HCT116 (cell line): ENCODE results near the gene IQCK. TPM values are rescaled to one million over a fixed set of nuclear protein-coding genes. Genes with fewer than 3 reads are reported as not detected.

Source experiments
- ATAC-seq: fragments of 200-7000 bp; cut with Tn5 transposase; 2 replicates; pipeline ENCODE4 v1.9.1; 2020; ENCODE audit warnings: mild to moderate bottlenecking, moderate library complexity
- BruUV-seq: library from RNA; stranded (reverse); fragments of 400-500 nt; replicated peaks from 2 replicates; lab custom pipeline; 2021; lab: Mats Ljungman, UMichigan
- CTCF ChIA-PET: fragments of 300-600 bp; sonication (Branson Sonifier 250); formaldehyde crosslinking; loops from one replicate; lab custom pipeline; 2021; ENCODE audit warnings: antibody characterized with exemption; lab: Charles Lee
- POLR2A ChIA-PET: fragments of 300-600, 350-600 bp; sonication (Branson Sonifier 250); formaldehyde crosslinking; loops from one replicate; lab custom pipeline; 2021; ENCODE audit warnings: antibody characterized with exemption; lab: Charles Lee
- RAD21 ChIA-PET, 2 experiments: fragments of 300-600 bp; sonication (Branson Sonifier 250); formaldehyde crosslinking; loops; one replicate each; lab custom pipeline; 2023; ENCODE audit warnings: low total read pairs in 2 of 2; ENCODE audit not compliant: uncharacterized antibody in 2 of 2, unreplicated experiment in 2 of 2, low non-redundant PET in 1 of 2; lab: Charles Lee
- DNase-seq: peaks from one replicate; pipeline ENCODE4 v3.0.0-alpha.2; 2010; ENCODE audit warnings: low read depth, low spot score
- H2AFZ ChIP-seq: fragments of 200-600 bp; shearing (Covaris generic), sonication (generic); 2 replicates; pipeline ENCODE4 v1.6.1; 2017; ENCODE audit warnings: low read depth, mixed run types, mixed read lengths, antibody characterized with exemption, low read length; ENCODE audit not compliant: poor library complexity, severe bottlenecking
- H3K27ac ChIP-seq: 2 replicates; pipeline ENCODE4 v1.5.1; 2012; ENCODE audit warnings: low read depth, low read length
- H3K27me3 ChIP-seq: fragments of 200-600 bp; sonication (generic); 2 replicates; pipeline ENCODE4 v1.6.1; 2016; ENCODE audit warnings: mixed run types, low read length, mixed read lengths; ENCODE audit not compliant: insufficient read depth
- H3K36me3 ChIP-seq, 2 experiments: fragments of 200-500 bp in 1 of 2; fragments of 200-600 bp in 1 of 2; sonication (Bioruptor generic) in 1 of 2; sonication (generic) in 1 of 2; 2 replicates each; pipeline versions ENCODE4 v1.5.1 to v1.6.1; 2014 to 2016; ENCODE audit warnings: low read length in 2 of 2, inconsistent platforms in 1 of 2, mixed read lengths in 1 of 2, mixed run types in 1 of 2; ENCODE audit not compliant: insufficient read depth in 2 of 2, control insufficient read depth in 1 of 2
- H3K4me1 ChIP-seq, 2 experiments: fragments of 200-600 bp in 1 of 2; sonication (generic) in 1 of 2; 2 replicates each; pipeline versions ENCODE4 v1.5.1 to v1.6.1; 2012 to 2017; ENCODE audit warnings: low read length in 2 of 2, inconsistent platforms in 1 of 2, mild to moderate bottlenecking in 1 of 2, mixed read lengths in 1 of 2, mixed run types in 1 of 2, moderate library complexity in 1 of 2; ENCODE audit not compliant: insufficient read depth in 2 of 2, control insufficient read depth in 1 of 2
- H3K4me2 ChIP-seq: fragments of 200-600 bp; sonication (generic); 2 replicates; pipeline ENCODE4 v1.6.1; 2017; ENCODE audit warnings: mixed run types, low read length, mixed read lengths
- H3K4me3 ChIP-seq, 2 experiments: fragments of 200-600 bp in 1 of 2; sonication (generic) in 1 of 2; replicated peaks in 1 of 2; 2 replicates each; pipeline ENCODE4 v1.5.1; 2011 to 2016; ENCODE audit warnings: low read length in 2 of 2, control low read depth in 1 of 2, low read depth in 1 of 2, mild to moderate bottlenecking in 1 of 2, mixed read lengths in 1 of 2, mixed run types in 1 of 2
- H3K79me2 ChIP-seq: fragments of 200-600 bp; sonication (generic); 2 replicates; pipeline ENCODE4 v1.6.1; 2017; ENCODE audit warnings: mild to moderate bottlenecking, mixed run types, low read length, moderate library complexity, mixed read lengths; ENCODE audit not compliant: insufficient read depth
- H3K9ac ChIP-seq: fragments of 200-600 bp; sonication (generic); 2 replicates; pipeline ENCODE4 v1.6.1; 2016; ENCODE audit warnings: low read length, mixed read lengths
- H3K9me2 ChIP-seq: fragments of 200-600 bp; sonication (generic), shearing (Covaris generic); 2 replicates; pipeline ENCODE4 v1.6.1; 2017; ENCODE audit warnings: mixed run types, mild to moderate bottlenecking, moderate library complexity; ENCODE audit not compliant: insufficient read depth
- H3K9me3 ChIP-seq, 2 experiments: fragments of 200-500 bp in 1 of 2; fragments of 200-600 bp in 1 of 2; sonication (Bioruptor generic) in 1 of 2; sonication (generic) in 1 of 2; 2 replicates each; pipeline ENCODE4 v1.6.1; 2014 to 2017; ENCODE audit warnings: low read length in 2 of 2, mixed read lengths in 2 of 2, inconsistent platforms in 1 of 2, low read depth in 1 of 2, mild to moderate bottlenecking in 1 of 2, mixed run types in 1 of 2, moderate library complexity in 1 of 2; ENCODE audit not compliant: control insufficient read depth in 1 of 2, insufficient read depth in 1 of 2
- H4K20me1 ChIP-seq: fragments of 200-600 bp; sonication (generic), shearing (Covaris generic); 2 replicates; pipeline ENCODE4 v1.6.1; 2017; ENCODE audit warnings: mixed run types, mild to moderate bottlenecking, moderate library complexity; ENCODE audit not compliant: insufficient read depth
- CEBPB ChIP-seq: IDR thresholded peaks from 2 replicates; pipeline ENCODE4 v1.6.1; 2012; ENCODE audit warnings: low read depth
- CTCF ChIP-seq, 3 experiments: fragments of 200-600 bp in 1 of 3; sonication (generic) in 1 of 3; IDR thresholded peaks in 2 of 3; conservative IDR thresholded peaks in 1 of 3; 2 replicates each; pipeline ENCODE4 v1.5.1; 2012 to 2017; ENCODE audit warnings: low read depth in 2 of 3, low read length in 2 of 3, antibody characterized with exemption in 1 of 3, borderline replicate concordance in 1 of 3, control low read depth in 1 of 3, mild to moderate bottlenecking in 1 of 3, mixed read lengths in 1 of 3, mixed run types in 1 of 3, moderate library complexity in 1 of 3; ENCODE audit not compliant: insufficient read depth in 1 of 3
- EZH2phosphoT487 ChIP-seq: fragments of 200-600 bp; IDR thresholded peaks from 2 replicates; pipeline ENCODE4 v1.6.1; 2018; ENCODE audit warnings: antibody characterized with exemption, borderline replicate concordance
- FOSL1 ChIP-seq: IDR thresholded peaks from 2 replicates; pipeline ENCODE4 v1.6.1; 2012; ENCODE audit warnings: low read depth
- intact Hi-C: fragments of 100-400 bp; cut with micrococcal nuclease; formaldehyde crosslinking; loops from 2 replicates; pipeline ENCODE4 v1.10.0; 2022
- total RNA-seq: library from RNA; stranded (reverse); gene quantifications from one replicate; pipeline ENCODE4 v1.2.1, GENCODE V29; 2021; ENCODE audit not compliant: unreplicated experiment

Gene IQCK
- total RNA-seq, 1 experiment from 2014 or later: 11.8 TPM

- Histone ChIP-seq H4K20me1 (no peaks in the 10 kb centered on the region; the same call in 1 of the 2 replicates), H3K79me2 (peaks cover 81% of the 10 kb centered on the region), H3K36me3 (peaks cover 29 to 58% of the 10 kb centered on the region in 2 experiments), H3K4me3 (no peak overlapping the region), H3K9me3 (no peaks in the 10 kb centered on the region), H3K27ac (no peak overlapping the region), H3K9me2 (no peaks in the 10 kb centered on the region), H3K4me1 (peaks cover 4 to 6% of the 10 kb centered on the region in 2 experiments; a peak in 3 of 4 replicates), H3K9ac (no peak overlapping the region), H3K4me2 (no peak overlapping the region), H3K27me3 (no peaks in the 10 kb centered on the region), H2AFZ (no peak overlapping the region)
- intact Hi-C loops: no loop called here
- ATAC-seq (no peak), DNase-seq (no peak)
- POLR2A ChIA-PET: no interaction called here
- RAD21 ChIA-PET: no interaction called here
- no TSS peak for BruUV-seq
- TF ChIP-seq FOSL1 (no peak), CTCF (IDR thresholded peaks at IDR 0.05 in 2 of 3, conservative IDR thresholded peaks at IDR 0.05 in 1 of 3; ENCODE audit: borderline replicate concordance in 1 of 3, insufficient read depth in 1 of 3, low read depth in 2 of 3, low read length in 2 of 3) (no peak), EZH2phosphoT487 (no peak), CEBPB (no peak)
- CTCF ChIA-PET: no interaction called here
These were observed 7.0 kb upstream of the IQCK start for GRCh38 chr16:19710991-19711545.

GRCh38 chr16:19711643-19712042 lies 6.4 kb upstream of the IQCK start:
- H3K27me3 ChIP-seq: no peaks in the 10 kb centered on the region
- BruUV-seq: no TSS peak
- H3K4me1 ChIP-seq: peaks cover 10 to 11% of the 10 kb centered on the region in 2 experiments
- RAD21 ChIA-PET: no interaction called here
- H4K20me1 ChIP-seq: peaks cover 4% of the 10 kb centered on the region; the same call in 1 of the 2 replicates
- no peaks in the 10 kb centered on the region for H3K9me2 ChIP-seq
- peaks cover 26 to 52% of the 10 kb centered on the region in 2 experiments for H3K36me3 ChIP-seq
- CTCF ChIA-PET: no interaction called here
- H3K4me3 ChIP-seq: no peak overlapping the region
- ATAC-seq (no peak), DNase-seq (no peak)
- no peak overlapping the region for H3K27ac ChIP-seq
- H2AFZ ChIP-seq: no peak overlapping the region
- H3K79me2 ChIP-seq: peaks cover 85% of the 10 kb centered on the region
- intact Hi-C loops: no loop called here
- POLR2A ChIA-PET: no interaction called here
- no peak overlapping the region for H3K9ac ChIP-seq
- TF ChIP-seq FOSL1: no peak
- TF ChIP-seq, all 23 proteins: peak for 0
- Histone ChIP-seq H3K4me2 (no peak overlapping the region), H3K9me3 (no peaks in the 10 kb centered on the region)
